ENCODE results near the gene MICALL2.
A peak's percentile ranks its signal among the peaks of the same experiment; 100 is the strongest.

MICALL2 gene

DNA sequence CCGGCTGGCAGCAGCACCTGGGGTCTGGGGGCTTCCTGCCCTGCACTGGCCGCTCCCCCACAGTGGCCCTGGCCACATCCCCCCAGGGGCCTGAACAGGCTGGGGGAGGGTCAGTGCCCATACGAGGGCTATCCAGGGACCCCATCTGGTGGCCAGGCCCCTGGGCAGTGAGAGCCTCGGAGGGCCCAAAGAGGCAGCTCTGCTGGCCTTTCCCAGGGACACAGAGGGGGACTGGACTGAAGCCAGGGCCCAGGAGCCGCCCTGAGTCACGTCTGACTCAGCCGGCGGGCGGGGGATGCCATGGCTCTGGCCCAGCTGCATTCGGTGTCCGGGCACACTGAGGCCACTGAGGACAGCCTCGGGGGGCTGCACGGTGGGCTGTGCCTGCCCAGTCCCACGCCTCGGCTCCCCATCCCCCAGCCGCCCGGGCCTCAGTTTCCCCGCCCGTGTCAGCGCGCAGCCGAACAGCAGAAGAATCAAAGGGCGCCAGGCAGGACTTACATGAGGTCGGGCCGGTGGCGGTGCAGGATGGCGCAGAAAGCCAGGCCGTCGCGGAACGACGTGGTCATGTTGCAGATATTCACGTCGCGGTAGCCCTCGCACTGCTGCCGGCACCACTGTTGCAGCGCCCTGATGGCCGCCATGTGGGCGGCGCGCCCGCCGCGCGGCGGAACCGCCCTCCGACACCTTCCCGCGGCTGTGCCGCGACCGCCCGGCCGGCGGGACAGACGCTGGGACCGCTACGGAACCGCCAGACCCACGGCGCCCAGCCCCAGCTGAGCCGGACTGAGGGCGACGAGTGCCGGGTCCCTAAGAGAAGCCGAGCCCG, at the start of gene MICALL2:
Gene MICALL2, minus strand, starts transcription at position 788 of the 829 bp plus-strand sequence. Its CDS starts 144 bp downstream, at position 644.
- DNase-seq (ENCODE audit: low spot score) = peak; percentile 88

DNA sequence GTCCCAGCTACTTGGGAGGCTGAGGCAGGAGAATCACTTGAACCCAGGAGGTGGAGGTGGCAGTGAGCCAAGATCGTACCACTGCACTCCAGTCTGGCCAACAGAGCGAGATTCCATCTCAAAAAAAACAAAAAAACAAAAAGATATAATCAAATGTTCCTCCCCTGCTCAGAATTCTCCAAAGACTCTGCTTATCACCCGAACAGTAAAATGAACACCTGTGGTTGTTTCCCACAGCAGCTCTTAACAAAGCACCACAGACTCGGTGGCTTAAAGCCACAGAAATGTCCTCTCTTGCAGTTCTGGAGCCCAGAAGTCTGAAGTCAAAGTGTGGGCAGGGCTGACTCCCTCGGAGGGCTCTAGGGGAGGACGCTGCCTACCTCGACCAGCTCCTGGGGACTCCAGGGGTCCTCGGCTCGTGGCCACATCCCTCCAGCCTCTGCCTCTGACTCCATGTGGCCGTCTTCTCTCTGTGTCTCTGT, 49.0 kb upstream of the MICALL2 start:
- DNase-seq (ENCODE audit: low spot score) = no peak

DNA sequence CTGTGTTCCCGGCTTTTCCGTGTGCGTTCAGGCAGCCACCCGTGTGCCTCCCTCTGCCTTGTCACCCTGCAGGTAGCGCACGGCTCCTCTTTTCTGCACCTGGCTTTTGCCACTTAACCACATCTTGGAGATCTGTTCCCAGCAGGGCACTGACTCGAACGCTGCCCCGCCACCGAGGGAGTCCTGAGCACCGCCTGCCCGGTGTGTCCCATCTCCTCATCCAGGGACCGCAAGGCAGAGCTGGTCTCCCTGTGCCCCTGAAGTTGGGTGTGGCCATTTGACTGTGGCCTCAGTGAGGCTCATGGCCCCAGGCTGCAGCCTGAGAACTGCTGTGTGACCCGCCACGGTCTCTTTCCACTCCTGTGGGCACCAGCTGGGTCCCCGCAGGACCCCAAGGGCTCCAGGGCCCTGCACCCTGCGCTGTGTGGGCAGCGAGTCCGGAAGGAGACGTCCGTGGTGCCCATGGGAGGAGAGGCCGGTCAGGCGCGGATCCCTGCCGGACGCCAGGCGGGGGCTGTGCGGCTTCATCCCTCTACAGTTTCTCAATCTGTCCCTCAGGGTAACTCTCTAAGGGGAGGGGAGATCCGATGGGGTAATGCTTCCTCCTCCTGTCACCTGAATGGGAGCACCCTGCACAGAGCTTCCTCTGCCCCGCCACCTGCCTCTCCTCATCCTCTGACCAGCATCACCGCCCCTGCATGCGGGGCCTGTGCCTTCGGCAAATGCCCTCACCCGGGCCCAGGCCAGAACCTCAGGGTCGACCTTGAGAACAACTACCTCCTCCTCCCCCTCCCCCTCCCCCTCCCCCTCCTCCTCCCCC, 46.7 kb upstream of the MICALL2 start:
- DNase-seq (ENCODE audit: low spot score) = peak; percentile 20

DNA sequence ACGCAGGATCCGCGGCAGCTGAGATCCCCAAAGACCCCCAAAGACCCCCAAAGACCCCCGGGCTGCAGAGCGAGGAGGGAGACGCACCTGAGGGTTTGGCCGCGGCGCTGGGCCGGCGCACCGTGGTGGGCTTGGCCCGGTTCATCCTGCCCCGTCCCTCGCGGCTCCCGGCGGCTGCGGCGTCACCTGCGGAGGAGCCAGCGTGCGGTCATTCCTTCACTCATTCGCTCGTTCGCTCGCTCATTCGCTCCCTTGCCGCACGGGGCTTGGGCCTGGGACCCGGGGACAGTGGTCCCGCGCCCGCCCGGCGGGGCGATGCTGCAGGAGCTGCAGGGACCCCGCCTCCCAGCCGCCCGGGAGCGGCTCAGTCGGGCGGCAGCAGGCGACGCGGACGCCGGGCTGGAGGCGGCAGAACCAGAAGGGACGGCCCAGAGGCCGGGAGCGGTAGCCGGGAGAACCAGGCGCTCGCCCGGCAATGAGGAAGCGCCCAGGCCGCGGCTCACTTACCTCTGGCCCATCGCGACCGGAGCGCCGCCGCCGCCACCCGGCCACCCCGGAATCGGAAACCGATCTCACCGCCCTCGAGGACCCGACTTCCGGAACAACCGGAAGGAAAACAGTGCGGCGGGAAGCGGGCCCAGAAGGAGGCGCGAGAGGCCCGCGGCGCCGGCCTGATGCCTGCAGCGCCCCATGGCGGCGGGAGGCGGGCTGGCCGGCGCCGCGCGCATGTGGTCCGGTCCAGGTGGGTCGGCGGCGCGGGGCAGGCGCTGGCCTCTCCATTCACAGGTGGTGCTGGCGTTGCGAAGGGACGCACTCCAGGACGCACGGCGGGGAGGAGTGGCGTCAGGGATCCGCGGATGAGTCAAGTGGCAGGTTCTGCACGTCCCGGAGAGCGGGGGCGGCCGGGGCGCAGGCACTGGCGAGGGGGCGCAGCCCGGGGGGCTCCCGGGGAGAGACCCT, 44.8 kb upstream of the MICALL2 start, which contains the start of gene INTS1:
Gene INTS1, minus strand, starts transcription at position 574 of the 960 bp plus-strand sequence. Its CDS starts 429 bp downstream, at position 145.
- peak; percentile 95 for DNase-seq (ENCODE audit: low spot score)

DNA sequence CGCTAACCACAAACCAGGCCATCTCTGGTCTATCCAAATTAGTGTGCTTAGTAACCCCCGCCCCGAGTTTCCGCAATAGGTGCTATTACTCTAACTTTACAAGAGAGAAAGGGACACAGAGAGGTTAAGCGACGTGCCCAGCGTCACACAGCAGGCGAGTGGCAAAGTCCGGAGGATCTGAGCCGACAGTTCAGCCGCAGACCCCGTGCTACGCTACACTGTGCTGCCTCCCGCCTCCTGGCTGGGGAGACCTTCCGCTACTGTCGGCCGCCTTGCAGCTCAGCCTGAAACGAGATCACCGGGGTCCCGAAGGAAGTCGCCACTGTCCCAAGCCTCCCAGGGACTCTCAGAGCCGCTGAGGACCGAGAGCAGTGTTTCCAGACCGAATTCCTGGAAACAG, 44.1 kb upstream of the MICALL2 start:
- no peak for DNase-seq (ENCODE audit: low spot score)

DNA sequence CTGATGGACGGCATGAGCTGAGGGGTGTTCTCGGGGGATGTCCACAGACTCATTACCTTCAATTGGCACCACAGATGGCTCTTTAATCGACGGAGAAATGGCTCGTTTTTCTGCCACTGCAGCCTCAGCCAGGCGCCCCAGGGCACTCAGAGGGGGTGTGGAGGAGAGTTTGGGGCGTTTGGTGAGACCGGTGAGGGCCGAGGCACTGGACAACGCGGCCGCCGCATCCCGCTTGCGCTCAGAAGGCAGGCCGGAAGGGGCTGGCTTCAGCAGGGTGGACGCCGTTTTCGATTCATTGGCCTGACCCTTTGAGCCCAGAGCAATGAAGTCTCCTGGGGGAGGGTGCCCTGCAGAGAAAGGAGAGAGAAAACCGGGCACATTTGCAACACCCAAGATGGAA, 43.6 kb upstream of the MICALL2 start:
- no peak for DNase-seq (ENCODE audit: low spot score)

DNA sequence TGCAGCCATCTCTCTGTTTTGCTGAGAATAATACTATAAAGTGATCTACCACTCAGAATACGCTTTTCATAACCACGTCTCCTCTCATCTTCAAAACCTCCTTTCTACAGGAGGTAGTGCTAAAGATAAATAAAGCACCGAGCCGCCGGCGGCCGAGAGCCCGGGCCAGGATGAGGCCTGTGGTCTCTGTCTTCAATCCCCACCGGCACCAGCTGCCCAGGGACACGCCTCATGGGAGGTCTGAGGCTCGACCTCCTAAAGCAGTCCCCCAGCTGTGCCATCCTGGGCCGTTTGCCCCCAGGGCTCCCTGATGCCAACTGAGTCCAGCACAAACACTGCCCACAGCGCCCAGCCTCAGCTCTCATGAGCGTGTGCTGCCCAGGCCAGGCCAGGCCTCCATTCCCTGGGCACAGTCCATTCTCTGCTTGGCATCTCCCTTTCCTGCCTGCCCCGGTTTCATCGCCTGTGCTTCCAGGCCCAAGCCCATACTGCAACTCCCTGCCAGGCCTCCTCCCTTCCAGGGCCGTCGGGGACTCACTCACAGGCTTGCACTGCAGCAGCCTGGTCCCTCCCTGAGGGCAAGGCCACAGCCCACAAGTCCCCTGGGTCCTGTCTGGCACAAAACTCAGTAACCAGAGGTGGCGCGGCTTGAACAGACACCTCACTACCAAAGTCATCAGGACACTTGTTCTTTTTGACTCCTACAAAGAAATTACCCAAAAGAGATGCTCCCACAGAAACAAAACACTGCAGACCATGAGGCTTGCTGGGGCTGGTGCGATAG, 42.4 kb upstream of the MICALL2 start:
- DNase-seq (ENCODE audit: low spot score) = no peak

DNA sequence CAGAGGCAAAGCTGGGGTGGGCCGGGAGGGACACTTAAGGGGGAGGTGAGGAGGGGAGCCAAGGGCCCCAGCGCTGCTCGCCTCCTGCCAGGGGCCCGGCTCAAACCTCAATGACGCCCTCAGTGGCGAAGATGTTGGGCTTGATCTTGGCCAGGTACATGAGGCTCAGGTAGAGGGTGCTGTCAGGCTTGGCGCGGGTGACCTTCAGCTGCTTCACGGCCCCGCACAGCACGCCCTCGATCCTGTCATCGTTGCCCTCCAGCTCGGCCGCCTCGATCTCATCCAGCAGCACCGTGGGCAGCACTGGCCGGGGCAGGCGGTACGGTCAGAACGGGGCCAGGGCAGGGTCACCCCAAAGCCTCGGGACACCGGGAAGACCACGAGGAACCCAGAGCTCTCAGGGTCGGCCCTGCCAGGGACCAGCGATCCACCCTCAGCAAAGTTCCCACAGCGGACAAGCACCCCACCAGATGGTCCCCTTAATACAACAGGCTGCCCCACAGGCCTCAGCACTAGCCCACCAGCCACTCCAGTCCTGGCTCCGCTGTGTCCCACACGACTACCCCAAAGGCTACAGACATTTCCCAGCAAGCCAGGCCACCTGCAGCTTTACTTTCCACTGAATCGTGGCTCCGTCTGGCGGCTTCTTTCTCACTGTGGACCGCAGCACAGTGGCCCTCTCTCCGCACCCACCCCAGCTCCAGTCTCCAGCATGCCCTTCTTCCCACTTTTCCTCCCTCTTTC, 41.0 kb upstream of the MICALL2 start:
- no peak for DNase-seq (ENCODE audit: low spot score)

DNA sequence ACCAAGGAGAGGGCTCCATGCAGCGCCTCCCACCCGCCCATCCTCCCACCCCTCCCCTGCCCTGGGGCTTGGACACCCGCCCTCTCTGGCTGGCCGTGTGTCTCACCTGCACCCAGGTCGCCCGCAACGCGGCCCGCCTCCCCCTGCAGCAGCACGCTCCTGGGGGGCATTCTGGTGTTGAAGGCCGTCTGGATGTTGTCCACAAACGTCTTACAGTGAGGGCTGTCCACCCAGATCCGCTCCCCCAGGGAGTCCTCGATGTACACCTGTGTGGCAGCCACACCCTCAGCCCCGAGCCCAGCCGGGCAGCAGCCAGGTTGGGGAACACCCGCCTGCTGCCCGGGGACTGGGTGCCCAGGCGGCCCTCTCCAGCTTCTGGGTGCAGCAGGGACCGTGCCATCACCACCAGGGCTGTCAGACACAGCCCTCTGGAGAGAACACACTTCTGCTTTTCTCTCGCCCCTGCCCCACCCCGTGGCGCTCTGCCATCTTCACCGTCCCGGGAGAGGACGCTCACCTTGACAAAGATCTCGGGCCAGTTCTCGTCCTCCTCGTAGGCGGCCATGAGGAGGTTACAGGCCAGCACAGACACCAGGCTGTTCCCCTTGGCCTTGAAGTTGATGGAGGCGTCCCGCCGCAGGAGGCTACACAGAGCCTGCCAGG, 40.2 kb upstream of the MICALL2 start:
- no peak for DNase-seq (ENCODE audit: low spot score)

DNA sequence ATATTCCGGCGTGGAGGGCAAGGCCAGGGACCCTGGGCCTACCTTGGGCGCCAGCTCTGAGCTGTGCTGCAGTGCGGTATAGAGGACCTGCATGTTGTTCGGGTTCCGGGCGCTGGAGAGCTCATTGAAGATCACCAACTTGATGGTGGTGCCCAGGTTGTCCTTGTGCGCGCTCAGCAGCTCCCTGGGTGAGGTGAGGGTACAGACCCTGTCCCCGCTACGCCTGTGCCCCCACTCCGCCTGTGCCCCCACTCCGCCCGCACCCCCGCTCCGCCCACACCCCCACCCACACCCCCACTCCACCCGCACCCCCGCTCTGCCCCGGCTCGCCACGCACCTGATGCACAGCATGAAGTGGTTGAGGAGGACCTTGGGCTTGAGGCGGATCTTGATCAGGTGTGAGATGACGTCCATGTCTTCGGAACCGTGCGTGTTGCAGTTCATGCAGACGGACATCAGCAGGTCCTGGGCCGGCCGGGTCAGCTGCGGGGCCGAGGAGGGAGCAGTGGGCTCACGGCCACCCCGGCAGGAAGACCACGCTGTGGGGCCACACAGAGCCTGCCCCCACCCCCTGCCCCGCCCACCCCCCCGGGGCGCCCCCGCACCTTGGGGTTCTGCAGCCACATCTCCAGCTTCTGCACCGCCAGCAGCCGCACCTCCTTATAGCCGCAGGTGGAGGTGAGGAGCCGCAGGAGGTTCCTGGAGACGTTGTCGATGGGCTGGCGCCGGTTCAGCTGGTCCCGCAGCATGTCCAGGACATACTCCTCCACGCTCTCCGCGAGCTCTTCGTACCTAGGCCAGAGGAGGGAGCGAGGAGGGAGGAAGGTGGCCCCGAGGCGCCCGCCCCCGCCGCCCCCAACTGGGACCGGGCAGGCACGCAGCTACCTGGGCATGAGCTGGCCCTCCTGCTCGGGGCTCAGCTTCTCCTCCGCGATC, 39.4 kb upstream of the MICALL2 start:
- no peak for DNase-seq (ENCODE audit: low spot score)

DNA sequence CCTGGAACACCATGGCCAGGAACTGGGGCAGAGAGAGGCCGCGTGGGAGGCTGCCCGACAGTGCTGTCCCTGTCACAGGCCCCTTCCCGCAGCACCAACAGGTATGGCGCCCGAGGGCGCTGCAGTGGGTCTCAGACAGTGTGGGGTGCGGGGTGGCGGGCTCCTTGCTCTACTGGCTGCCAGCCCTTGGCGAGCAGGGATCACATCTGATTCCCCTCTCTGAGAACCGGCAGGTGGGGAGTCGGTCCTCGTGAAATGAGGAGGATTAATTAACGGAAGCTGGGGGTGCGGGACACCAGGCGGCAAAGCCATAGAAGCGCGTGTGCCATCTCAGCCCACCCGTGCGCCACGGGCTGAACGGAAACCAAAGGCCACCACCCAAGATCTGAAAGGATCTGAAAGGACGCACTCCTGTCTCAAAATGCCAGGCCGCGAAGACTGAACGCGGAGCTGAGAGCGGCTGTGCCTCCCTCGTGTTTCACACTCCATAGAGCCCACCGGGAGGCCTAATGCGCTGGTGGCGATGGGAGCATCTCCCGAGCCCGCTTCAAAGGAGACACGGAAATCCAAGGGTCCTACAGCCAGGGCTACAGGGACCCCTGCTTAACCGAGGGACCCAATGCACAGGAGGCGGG, 38.1 kb upstream of the MICALL2 start:
- DNase-seq (ENCODE audit: low spot score) = no peak

DNA sequence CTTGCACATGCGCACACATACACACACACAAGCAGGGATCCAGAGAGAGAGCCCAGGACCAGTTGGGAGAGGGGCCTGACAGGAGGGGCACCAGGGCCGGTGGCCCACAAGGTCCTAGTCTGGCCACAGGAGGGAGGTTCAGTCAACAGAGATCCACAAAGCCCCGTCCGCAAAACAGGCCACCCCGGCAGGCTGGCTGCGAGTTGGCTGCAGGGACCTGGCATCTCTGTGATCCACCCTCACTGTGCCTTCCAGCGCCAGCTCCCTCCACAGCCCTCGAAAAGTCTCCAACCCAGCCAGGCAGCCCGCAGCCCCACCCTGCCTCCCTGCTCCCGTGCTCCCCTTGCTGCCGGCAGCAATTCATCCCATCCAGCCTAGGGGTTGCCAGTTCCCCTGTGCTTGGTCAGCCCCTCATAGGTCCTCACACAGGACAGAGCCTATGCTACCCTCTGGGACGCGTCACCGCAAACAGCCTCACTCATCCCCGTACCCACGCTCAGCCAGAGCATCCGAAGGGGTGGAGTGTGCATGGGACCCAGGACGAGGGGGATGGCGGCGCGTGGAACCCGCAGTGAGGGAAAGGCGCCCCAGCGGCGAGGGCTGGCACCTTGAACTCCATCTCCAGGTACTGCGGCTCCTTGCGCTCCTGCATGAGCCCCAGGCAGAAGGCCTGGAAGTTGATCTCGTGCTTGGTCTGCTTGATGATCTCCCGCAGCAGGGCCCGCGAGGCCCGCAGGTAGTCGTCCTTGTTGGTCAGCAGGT, 37.4 kb upstream of the MICALL2 start:
- no peak for DNase-seq (ENCODE audit: low spot score)

DNA sequence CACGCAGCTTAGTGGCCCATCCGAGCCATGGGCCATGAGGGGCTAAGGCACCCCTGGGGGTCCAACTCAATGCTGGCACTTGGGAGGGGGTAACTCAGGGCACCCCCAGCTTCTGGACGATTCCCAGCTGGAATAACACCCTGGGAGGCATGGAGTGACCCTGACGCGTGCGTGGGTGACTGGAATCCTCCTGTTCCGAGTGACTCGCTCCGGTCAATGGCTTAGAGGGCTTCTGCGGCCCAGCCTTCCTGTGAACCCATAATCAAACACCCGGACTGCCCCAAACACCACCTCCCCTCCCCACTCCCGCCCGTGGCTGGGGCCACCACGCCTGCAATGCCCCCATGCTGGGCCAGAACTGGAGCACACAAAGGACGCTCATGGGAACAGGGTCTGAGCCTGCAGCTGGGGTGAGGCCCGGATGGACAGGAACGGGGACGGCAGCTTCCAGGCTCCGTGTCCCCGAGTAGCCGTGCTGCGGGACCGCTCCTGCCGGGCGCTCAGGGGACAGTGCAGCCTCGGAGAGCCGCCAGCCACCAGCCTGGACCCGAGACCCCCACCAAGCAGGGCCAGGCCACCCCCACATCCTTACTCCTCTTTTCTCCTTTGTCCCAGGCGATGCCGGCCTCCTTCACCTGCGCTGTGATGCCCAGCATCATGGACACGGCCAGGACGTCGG, 36.4 kb upstream of the MICALL2 start:
- DNase-seq (ENCODE audit: low spot score) = no peak

DNA sequence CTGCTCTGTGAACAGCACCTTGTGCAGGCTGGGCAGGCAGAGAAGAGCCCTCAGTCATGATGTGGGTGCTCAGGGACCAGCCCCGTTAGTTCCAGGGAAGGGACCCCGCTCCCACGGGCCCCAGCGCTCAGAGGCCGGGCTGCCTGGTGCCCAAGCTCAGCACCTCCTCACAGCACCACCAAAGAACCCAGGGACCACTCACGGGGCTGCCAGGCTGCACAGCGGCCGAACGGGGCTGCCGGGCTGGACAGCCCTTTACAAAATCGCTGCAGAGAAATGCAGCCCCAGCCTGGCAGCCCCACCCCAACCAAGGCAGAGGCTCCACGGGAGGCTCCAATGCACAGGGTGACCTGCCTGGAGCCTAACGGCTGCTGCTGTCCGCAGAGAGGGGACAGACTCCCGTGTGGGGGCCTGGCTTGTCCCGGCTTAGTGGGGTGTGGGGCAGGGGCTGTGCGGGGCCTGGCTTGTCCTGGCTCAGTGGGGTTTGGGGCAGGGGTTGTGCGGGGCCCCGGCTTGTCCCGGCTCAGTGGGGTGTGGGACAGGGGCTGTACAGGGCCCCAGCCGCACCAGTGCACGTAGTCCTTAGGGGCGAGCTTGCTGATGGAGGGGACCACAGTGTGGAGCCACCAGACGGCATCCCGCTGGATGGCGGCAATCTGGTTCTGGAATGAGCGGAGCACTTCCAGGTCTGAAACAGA, 35.7 kb upstream of the MICALL2 start:
- no peak for DNase-seq (ENCODE audit: low spot score)

DNA sequence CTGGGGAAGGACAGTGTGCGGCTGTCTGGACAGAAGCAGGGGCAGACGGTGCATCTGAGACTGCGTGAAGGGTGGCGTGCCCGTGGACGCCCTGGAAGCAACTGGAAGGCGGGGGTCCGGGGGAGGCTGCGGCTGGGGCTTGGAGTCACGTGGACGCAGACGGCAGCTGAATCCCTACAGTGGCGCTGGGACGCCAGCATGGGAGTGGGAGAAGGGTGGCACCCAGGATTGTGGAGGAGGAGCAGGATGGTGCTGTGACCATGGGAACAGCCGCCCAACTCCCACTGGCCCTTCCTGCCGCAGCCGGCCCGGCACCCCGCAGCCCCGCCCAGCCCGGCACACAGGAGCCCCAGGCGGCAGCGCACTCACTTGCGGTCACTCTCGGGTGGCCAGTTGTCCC, 35.2 kb upstream of the MICALL2 start:
- DNase-seq (ENCODE audit: low spot score) = no peak

DNA sequence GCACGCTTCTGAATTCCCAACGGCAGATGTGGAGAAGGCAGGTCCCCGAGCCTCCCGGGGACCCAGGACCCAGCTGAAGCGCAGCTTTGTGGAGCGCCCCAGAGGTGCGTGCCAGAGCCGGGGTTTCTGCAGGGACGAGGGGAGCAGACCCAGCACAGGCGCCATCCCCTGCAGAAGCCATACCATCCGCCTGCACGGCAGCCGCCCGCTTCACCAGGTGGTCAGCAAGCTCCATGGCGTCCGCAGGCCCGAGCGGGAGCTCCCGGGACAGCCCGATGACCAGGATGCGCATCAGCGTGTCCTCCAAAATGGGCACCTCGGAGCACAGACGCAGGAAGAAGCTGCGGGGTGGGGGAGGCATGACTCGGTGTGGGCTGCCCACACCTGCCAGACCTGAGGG, 34.3 kb upstream of the MICALL2 start:
- no peak for DNase-seq (ENCODE audit: low spot score)
